NCI-H128 (cell line): Measurements from ENCODE around the gene RNF152.
A peak's percentile ranks its signal among the peaks of the same experiment; 100 is the strongest.

Experiments
- DNase-seq: peaks from one replicate; lab custom pipeline; 2025; ENCODE audit not compliant: unreplicated experiment; lab: John Stamatoyannopoulos, UW

RNF152 gene

DNA sequence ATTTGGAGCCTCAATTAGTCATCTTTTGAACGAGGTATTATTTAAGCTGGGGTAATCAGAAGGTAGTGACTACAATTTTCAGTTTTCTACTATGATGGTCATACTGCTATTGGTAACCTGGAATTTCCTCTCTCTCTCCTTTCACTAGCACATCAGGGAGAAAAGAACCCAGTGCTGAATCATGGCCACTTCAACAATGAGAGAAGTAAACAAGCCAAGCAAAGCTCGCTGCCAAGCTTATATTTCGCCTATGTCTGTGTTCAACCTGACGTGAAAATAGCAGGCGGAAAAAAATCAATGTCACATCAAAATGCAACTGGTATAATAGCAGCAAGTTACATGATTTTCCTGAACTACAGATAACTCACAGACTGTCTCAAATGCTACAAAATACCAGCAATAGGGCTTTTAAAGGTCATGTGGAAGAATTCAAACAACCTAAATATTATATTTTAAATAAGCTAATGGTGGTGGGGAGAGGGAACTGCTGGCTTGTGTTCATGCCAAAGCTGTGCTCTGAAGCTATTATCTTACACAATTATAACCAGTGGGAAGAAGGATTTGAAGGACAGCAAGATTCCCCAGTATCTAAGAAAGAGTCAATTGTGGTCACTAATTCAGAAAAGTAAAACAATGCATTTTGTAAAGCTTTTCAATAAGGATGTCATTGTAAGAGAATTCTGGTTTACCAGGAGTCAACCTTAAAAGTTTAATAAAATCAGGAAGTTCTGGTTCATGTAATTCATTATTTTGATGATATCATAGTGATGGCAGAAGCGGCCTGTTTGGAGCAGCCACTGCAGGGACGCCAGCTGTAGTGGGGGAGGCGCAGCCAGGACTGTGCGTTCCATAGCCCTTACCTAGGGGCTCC is 38.0 kb downstream of the RNF152 start:
- DNase-seq: peak; percentile 47

DNA sequence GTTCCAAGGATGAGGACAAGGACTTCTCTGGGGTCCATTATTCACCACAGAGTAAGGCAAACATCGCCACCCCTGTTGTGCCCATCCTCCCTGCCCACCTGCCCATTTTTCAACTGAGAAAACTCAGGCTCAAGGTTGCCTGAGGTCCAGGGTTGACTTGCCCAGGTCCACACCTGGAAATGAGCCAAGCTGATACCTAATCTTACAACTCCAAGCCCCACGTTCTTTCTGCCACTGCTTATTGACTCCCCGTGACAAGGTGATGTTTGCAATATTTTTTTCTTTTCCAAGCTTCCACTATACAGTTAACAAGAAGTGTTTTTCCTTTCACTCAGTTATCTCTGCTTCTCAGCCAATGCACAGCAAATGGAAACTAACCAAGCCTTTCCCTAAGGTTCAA is 39.0 kb downstream of the RNF152 start:
- no peak for DNase-seq

DNA sequence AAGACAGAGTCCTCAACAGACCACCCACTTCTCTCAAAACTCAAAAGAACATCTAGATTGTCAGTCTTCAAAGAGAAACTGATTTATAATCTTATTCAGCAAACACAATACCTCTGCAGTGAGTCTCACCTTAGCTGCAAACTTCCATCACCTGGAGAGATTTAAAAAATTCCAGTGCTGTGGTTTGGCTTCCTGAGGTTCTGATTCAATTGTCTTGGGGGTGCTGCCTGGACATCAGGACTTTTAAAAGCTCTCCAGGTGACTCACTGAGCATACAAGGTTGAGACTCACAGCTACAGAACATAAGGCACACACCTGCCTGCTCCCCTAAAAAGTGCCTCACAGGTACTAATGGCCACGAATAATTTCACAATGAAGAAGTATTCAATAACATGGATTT is 40.3 kb downstream of the RNF152 start:
- DNase-seq: no peak

DNA sequence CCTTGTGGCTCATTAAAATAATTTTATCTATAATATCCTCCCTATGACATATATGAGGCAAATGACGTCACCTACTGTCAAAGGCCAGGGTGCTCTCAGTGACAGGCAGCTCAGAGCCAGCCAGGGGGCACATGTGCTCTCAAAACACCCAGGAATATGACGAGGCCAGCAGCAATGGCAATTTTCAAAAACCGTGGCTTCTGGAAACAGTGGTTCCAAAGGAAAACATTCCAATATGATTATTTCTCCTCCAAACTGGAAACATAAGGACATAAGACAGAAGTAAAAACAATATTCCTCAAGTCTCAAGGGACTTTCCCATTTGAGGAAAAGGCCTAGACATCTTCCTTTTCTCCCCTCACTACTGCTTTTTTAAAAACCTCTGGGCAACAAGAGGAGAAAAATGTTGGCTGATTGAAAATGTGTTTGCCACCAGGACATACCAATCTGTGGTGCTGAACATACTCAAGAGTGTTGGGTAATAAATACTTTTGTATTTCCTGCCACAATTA is 40.8 kb downstream of the RNF152 start:
- DNase-seq: no peak

DNA sequence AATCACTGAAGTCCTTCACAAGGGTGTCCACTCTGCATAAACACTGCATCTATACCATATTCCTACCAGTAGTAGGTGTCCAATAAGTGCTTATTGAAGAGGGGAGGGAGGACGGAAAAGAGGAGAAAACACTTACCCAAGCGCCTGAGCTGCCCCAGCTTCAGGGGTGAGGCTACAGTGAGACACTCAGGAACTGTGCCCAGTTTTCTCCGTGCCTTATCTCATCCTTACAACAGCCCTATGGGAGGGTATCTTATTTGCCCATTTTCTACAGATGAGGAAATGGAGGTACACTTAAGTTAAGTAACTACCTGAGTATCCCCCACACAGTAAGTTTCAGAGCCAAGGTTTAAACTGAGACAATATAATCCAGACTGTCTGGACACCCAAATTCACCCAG is 41.5 kb downstream of the RNF152 start:
- no peak for DNase-seq

DNA sequence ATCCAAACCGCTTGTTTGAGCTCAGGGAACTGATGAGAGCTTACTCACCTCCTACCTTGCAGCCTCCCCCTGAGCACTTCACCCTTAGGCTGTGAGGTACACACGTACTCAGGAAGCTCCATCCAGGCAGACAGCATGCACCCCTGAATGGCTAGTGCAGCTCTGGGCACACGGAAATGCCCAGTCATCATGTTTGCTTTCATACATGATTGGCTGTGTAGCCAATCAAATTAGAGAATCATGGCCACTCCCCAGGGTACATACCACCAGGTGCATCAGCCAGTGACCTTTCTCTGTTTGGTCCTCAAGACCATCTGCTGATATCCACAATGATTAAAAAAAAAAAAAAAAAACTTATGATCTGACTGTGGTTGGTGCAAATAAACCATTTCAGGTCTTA is 42.1 kb downstream of the RNF152 start:
- DNase-seq: no peak

DNA sequence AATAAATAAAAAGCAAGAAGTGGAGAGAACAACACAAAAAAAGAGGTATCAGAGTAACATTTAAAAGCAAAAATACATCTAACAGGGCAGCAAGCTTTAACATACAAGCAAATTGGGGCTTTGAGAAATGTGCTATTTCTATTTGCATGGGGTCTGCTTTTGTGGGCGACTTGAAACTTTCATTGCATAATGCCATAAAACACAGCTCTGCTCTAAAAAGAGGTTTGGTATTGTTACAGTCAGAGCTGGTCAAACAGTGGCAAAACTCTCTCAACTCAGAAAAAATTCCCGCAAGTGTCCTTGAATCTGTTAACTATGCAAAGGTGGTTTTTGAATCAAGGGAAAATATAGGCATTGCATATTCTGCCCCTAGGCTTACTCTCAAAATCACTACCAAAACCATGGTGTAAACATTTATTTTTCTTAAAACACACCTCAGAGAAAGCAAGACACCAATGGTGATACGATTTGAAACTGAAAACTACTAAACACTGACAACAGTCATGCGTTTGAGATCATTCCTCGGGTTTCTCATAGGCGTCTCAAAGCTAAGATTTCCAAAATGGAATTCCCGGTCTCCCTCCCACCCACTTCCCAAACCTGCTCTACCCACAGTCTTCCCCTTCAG is 45.5 kb downstream of the RNF152 start:
- no peak for DNase-seq

DNA sequence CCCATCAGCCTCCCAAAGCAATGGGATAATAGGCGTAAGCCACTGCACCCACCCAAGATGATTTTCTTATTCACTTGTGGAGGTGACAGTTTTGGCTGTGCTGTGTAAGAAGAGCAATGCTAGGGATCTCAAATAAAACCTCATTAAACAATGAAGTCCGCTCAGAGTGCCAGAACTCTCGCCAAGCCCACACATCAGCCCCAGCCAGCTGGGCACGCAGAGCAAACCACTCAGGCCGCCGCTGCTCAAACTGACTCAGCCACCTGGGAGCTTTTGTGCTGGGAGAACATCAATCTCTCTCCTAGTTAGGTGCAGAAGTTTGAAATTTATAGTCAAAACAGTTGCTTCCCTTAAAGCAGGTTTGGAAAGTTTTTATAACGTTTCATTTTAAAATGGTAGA is 47.6 kb downstream of the RNF152 start:
- no peak for DNase-seq

DNA sequence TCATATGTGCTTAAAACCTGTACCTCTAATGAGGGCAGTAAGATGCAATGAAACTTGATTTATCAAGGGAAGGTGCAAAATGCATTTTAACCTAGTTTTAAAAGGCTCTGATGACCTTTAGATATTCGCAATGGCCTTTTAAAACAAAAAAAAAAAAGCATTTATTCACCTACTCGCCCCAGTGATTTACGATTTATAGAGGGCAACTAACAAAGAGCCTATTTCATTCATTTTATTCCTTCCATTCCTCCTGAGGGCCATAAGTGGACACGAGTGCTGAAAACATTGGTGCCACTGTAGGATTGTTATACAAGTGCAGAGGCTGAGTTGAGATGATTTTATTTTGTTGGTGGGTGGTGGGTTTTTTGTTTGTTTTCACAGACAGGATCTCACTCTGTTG is 48.1 kb downstream of the RNF152 start:
- DNase-seq: no peak

DNA sequence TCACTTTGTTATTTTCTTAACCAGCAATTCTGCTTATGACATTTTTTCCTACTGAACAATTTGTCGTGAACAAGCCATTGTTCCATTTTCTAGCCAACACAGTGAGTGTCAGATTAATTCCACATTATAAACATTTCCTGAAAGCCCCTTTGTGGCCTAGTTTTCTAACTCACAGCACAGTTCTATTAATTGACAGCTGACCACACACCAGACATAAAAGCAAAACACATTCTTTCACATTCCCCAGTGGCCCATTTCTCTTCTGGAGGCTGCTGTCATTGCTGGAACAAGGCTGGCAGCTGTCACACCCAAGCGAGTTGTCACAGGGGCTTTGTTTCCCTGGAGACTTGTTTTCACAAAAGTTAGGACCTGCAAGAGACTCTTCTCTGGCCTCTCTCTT is 50.7 kb downstream of the RNF152 start:
- no peak for DNase-seq

DNA sequence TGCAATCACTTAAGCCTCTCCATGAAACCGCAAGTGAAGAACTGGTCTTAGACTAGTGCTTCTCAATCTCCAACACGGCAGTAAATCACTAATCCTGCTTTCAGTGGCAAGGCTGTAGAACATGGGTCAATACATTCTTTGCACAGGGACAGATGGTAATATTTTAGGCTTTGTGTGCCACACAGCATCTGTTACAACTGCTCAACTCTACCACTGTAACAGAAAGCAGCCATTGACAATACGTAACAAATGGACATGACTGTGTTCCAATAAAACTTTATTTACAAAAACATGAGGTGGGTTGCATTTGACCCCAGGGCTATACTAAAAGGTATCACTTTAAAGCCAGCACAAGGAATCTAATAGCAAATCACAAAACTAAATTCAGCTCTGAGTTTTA is 51.1 kb downstream of the RNF152 start:
- DNase-seq: no peak

DNA sequence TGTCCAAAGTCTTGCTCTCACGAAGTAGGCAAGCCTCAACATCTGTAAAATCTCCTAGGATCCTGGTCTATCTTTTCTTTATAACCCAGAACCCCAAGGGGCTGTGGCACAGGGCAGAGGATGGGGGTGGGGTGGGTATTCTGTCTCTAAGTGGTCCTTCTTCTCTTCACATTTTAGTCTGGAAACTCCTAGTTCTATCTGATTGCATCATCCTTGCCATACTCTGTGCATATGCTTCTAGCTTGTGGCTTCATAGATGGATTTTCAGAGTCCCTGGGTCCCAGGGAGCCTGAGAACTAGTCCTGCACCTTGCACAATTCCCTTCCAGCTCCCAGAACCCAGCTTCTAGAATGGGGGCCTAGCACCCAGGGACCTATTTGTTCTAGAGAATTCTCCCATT is 52.5 kb downstream of the RNF152 start:
- DNase-seq: no peak

DNA sequence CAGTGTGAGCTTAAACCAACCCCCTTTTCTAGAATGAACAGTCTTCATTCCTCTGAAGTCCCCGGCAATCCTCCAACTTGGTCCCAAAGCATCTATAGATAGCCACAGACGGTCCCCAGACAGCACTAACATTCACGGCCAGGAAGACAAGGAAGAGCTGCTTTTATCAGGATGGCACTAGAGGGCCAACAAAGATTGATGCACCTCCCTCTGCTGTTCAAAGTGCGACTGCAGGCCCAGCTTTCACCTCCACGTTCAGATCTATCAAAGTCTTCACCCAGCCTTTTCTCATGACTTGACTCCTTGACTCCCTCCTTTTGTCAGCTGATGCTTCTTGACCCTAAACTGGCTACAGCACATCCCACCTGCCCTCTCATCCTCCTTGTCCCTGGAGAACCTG is 54.3 kb downstream of the RNF152 start:
- no peak for DNase-seq

DNA sequence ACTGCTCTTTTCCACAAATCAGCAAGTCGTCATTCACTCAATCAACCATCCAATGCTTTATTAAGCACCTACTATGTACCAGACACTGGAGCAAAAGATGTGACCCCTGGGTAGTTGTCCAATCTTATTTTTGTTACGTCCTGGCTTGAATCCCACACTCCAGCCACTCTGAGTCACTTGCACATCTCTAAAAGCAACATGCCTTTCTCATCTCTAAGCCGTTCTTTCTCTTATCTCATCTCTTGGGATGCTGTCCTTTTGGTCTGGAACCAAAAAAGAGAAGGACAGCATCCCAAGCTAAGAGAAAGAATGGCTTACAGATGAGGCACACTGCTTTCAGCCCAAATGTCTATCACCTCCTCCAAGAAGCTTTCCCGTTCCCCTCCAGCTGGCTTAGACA is 58.8 kb downstream of the RNF152 start:
- no peak for DNase-seq

DNA sequence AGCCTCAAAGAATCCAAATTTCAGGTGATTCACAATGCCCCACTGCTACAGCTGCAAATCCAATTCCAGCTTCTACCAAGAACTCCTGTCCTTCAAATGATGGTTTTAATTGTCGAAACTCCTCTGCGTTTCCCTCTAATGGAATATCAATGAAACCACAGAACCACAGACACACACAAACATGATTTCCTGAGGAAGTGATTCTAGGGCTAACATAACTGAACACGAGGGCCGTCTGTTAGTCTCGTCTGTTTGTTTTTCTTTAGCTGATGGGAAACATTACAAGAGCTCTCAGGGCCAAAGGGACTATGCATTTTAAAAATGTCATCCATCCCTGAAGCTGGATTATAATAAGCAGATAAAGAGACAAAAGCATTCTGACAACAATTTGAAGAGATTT is 59.4 kb downstream of the RNF152 start:
- no peak for DNase-seq

DNA sequence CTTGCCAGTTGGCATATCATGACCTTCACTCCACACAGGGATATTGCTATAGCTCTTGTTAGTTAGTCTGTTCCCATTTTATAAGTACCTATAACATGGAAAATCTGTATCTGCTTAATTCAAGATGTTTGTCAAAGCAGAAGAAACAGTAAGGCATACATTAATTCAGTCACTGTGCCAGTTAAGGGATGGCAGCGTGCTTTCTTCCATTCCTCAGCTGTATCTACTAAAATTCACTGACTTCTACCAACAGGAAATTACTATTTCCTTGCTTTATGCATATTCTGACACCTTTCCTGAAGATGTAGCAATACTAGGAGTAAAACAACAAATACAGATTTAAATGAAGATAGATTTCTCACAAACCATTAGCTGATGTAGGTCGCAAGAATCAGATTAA is 59.9 kb downstream of the RNF152 start:
- DNase-seq: no peak

DNA sequence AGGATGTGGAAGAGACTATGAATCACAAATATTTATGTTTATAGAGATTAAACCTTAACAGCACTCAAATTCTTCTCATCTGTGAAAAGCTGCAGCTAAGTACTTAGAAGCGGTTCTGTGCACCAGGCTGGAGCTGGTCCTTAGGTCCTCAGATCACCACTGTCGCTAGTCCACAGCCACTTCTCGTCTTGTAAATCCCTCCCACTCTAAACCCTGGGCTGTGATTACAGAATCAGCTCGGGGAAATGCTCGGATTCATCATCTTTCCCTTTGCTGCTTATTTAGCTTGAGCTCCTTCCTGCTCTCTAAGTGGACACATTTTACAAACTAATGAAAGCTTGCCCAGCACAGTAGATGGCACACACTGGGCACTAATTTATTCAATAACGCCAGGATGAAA is 61.7 kb downstream of the RNF152 start:
- DNase-seq: no peak

DNA sequence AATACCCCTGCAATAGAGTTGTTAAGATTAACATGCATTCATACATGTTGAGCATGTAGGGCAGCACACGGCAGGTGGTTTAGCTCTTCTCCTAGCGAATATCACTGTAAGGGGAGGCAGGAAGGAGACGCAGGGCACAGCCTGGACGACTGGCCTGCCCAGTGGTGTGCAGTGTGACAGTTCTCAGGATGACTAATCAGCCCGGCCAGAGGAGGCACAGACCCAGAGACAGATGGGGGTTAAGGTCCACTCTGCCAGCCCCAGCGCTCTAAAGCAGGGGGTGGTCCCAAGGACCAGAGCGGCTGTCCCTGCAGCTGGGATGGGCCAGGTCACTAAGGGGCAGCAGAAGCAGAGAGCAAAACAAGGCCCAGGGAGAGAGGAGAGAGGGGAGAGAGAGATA is 63.7 kb downstream of the RNF152 start:
- DNase-seq: no peak

DNA sequence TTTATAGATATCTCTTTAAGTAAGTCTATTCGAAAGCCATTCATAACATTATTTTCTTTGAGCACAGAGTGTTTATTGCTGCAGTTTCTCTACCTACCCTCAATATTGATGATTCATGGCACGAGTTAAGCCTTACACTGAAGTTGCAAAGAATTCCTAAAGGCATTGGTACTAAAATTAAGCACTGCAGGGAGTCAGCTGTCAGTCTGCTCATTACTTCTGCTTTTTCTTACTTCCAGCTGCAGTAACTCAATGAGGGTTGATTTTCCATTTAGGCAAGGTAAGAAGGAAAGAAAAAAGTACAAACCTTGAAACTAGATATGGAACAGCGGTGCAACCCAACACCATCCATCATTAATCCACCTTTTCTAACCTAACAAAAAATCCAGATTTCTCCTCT is 65.2 kb downstream of the RNF152 start:
- DNase-seq: no peak

DNA sequence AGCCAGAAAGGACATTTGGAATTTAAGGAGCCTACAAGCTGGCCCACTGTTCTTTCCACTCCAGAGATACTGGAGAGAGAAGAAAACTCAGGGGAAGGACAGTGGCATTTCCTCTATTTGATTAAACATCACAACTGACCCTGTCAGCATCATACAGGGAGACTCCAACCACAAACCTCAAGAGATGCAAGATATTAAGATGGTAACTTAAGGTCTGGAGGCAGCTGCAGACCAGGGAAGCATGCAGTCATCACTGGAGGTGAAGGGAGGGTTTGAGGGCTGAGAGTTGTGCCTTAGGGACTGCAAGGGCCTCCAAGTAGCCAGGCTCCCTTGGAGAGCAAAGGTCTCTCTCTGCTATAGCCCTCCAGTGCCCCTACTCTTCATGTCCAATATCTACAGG is 67.4 kb downstream of the RNF152 start:
- no peak for DNase-seq

DNA sequence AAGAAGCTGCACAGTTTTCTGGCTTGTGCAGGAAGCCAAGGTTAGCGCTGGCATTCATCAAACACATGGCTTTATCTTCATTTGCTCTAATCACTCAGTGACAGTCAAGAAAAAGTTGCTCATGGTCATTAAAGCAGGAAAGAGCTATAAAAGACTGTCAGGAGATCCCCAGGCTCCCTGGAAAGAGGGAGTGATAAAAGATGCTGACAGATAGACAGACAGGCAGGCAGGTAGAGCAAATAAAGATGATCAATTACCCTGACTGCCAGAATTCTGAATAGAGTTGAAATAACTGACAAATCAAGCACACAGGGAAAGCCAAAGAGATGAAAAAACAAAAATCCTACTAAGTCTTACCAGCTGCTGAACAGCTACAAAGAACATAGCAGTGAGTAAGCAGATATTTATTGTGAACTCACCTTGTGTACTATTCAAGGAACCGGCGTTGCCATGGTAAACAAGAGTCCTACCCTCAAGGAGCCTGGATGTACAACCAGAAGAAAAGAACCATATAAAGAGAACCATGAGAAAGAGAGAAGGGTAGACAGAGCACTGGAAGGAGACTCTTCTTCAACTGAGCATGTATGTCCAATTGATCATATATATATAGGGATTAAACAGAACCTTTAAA is 68.0 kb downstream of the RNF152 start:
- no peak for DNase-seq

DNA sequence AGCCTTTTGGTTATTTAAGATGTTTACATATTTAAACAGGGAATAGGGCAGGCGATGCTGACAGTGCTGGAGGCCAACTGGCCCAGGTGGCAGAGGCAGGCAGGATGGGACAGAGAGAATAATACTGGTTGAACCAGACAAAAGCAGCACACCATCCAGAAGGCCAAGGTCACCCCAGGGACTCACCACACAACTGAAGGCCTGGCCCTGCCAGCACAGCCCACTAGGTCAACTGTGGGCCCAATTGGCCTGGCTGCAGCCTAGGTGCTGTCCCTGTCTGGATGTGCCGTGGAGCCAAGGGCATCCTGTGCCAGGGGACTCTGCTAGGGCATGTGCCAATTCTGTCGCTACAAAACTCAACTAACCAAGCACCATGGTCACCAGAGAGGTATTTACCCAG is 69.2 kb downstream of the RNF152 start:
- no peak for DNase-seq
